Nephron (organoid): ENCODE data around the gene C16orf54.
"Not testable (repeated sequence)": the region's sequence is repeated elsewhere in the genome, so short reads cannot be mapped to it uniquely, and the experiment has no call there.

Experiments used
- H3K27ac Mint-ChIP-seq, 3 experiments: 2 replicates each; pipeline ENCODE4 v1.8.0; 2020; ENCODE audit warnings: mixed read lengths in 3 of 3, mild to moderate bottlenecking in 2 of 3, moderate library complexity in 1 of 3
- H3K27me3 Mint-ChIP-seq: 2 replicates; pipeline ENCODE4 v1.8.0; 2021; ENCODE audit warnings: low read depth, mild to moderate bottlenecking, moderate library complexity, mixed read lengths
- H3K36me3 Mint-ChIP-seq: 2 replicates; pipeline ENCODE4 v1.8.0; 2020; ENCODE audit warnings: low read depth, mixed read lengths
- H3K4me1 Mint-ChIP-seq: 2 replicates; pipeline ENCODE4 v1.8.0; 2020; ENCODE audit warnings: mixed read lengths
- H3K4me3 Mint-ChIP-seq, 3 experiments: 2 replicates each; pipeline ENCODE4 v1.8.0; 2020; ENCODE audit warnings: mild to moderate bottlenecking in 3 of 3, mixed read lengths in 3 of 3, moderate library complexity in 2 of 3
- H3K9me3 Mint-ChIP-seq: 2 replicates; pipeline ENCODE4 v1.8.0; 2020; ENCODE audit warnings: mixed read lengths
- CTCF ChIP-seq, 3 experiments: fragments of 200-600 bp; sonication (generic); IDR thresholded peaks; one replicate each; pipeline ENCODE4 v1.5.0; 2021; ENCODE audit warnings: antibody characterized with exemption in 3 of 3; ENCODE audit not compliant: unreplicated experiment in 3 of 3

The C16orf54 gene

GRCh38 chr16:29790183-29790948 is 44.6 kb upstream of the C16orf54 start, which contains the start of gene KIF22:
KIF22 (plus strand) TSS chr16:29790751; CDS start chr16:29790760, 9 bp downstream.
- no peaks in the 10 kb centered on the region for H3K27me3 Mint-ChIP-seq
- peak within 1 kb of the TSS; percentile 97 to 99 (median 98) for H3K4me3 Mint-ChIP-seq
- peaks cover 33% of the 10 kb centered on the region for H3K4me1 Mint-ChIP-seq
- TF ChIP-seq CTCF (IDR thresholded peaks at IDR 0.05; ENCODE audit: unreplicated experiment in 3 of 3), result peak; percentile 67 to 81 (median 69)
- peak within 1 kb of the TSS; percentile 99 to 100 (median 99) for H3K27ac Mint-ChIP-seq
- no peaks in the 10 kb centered on the region for H3K9me3 Mint-ChIP-seq
- H3K36me3 Mint-ChIP-seq, result peaks cover 13% of the 10 kb centered on the region

GRCh38 chr16:29789775-29790182 is 44.0 kb upstream of the C16orf54 start:
- peak overlapping the region; percentile 97 to 99 (median 98) for H3K4me3 Mint-ChIP-seq
- H3K36me3 Mint-ChIP-seq, result peaks cover 10% of the 10 kb centered on the region
- H3K4me1 Mint-ChIP-seq, result peaks cover 38% of the 10 kb centered on the region
- H3K27me3 Mint-ChIP-seq, result peaks cover 4% of the 10 kb centered on the region
- TF ChIP-seq CTCF (IDR thresholded peaks at IDR 0.05; ENCODE audit: unreplicated experiment in 3 of 3), result no peak
- H3K9me3 Mint-ChIP-seq, result no peaks in the 10 kb centered on the region
- peak overlapping the region; percentile 99 to 100 (median 99) for H3K27ac Mint-ChIP-seq

GRCh38 chr16:29787155-29787554 is 41.4 kb upstream of the C16orf54 start:
- H3K36me3 Mint-ChIP-seq, H3K9me3 Mint-ChIP-seq, H3K4me3 Mint-ChIP-seq, H3K27me3 Mint-ChIP-seq, H3K27ac Mint-ChIP-seq: not testable (repeated sequence)
- H3K4me1 Mint-ChIP-seq, result peaks cover 30% of the 10 kb centered on the region

GRCh38 chr16:29784901-29785500 is 39.2 kb upstream of the C16orf54 start:
- Mint-ChIP-seq H3K36me3 (no peaks in the 10 kb centered on the region), H3K9me3 (no peaks in the 10 kb centered on the region), H3K27me3 (peaks cover 6% of the 10 kb centered on the region), H3K27ac (peak overlapping the region; percentile 53 to 87 (median 70)), H3K4me1 (peaks cover 8% of the 10 kb centered on the region), H3K4me3 (peak overlapping the region; percentile 71 to 82 (median 75))
- TF ChIP-seq CTCF (IDR thresholded peaks at IDR 0.05; ENCODE audit: unreplicated experiment in 3 of 3), result peak; percentile 74 to 82 (median 79)

- peak overlapping the region; percentile 30 to 75 (median 57) for H3K27ac Mint-ChIP-seq
- peaks cover 6% of the 10 kb centered on the region for H3K4me1 Mint-ChIP-seq
- H3K4me3 Mint-ChIP-seq, result no peak overlapping the region
- no peaks in the 10 kb centered on the region for H3K36me3 Mint-ChIP-seq
- no peak for TF ChIP-seq CTCF (IDR thresholded peaks at IDR 0.05; ENCODE audit: unreplicated experiment in 3 of 3)
- H3K27me3 Mint-ChIP-seq, result peaks cover 9% of the 10 kb centered on the region
- H3K9me3 Mint-ChIP-seq, result no peaks in the 10 kb centered on the region
Measured at GRCh38 chr16:29784157-29784556, 38.4 kb upstream of the C16orf54 start.

GRCh38 chr16:29783094-29783953 is 37.5 kb upstream of the C16orf54 start:
- H3K4me3 Mint-ChIP-seq, H3K9me3 Mint-ChIP-seq, H3K4me1 Mint-ChIP-seq, H3K27me3 Mint-ChIP-seq, H3K36me3 Mint-ChIP-seq: not testable (repeated sequence)
- peak overlapping the region; percentile 30 to 75 (median 57) for H3K27ac Mint-ChIP-seq
